Trophoblast cell (in vitro differentiated cells and primary cell): ENCODE results near the gene AURKB.

Source experiments
- DNase-seq, 2 donors: peaks; one replicate each; pipeline ENCODE4 v3.0.0-alpha.2; 2016
- H2AFZ ChIP-seq: 2 replicates; pipeline ENCODE4 v1.6.1; 2013; ENCODE audit warnings: low read length, moderate library complexity, mild to moderate bottlenecking; ENCODE audit not compliant: insufficient read depth, poor library complexity
- H2AK5ac ChIP-seq: 2 replicates; pipeline ENCODE4 v1.6.1; 2013; ENCODE audit warnings: mild to moderate bottlenecking, low read length
- H2BK120ac ChIP-seq: 2 replicates; pipeline ENCODE4 v1.6.1; 2013; ENCODE audit warnings: low read length, mild to moderate bottlenecking, moderate library complexity; ENCODE audit not compliant: insufficient read depth, poor library complexity
- H2BK12ac ChIP-seq: 2 replicates; pipeline ENCODE4 v1.6.1; 2013; ENCODE audit warnings: mild to moderate bottlenecking, low read length, moderate library complexity
- H2BK5ac ChIP-seq: 2 replicates; pipeline ENCODE4 v1.6.1; 2013; ENCODE audit warnings: low read length, low read depth, moderate library complexity, mild to moderate bottlenecking; ENCODE audit not compliant: poor library complexity
- H3K14ac ChIP-seq: 2 replicates; pipeline ENCODE4 v1.6.1; 2013; ENCODE audit warnings: mild to moderate bottlenecking, low read length
- H3K18ac ChIP-seq: 2 replicates; pipeline ENCODE4 v1.6.1; 2013; ENCODE audit warnings: mild to moderate bottlenecking, low read length
- H3K23ac ChIP-seq: 2 replicates; pipeline ENCODE4 v1.6.1; 2013; ENCODE audit warnings: low read length
- H3K27ac ChIP-seq: 2 replicates; pipeline ENCODE4 v1.5.1; 2013; ENCODE audit warnings: low read depth, mild to moderate bottlenecking, inconsistent platforms, low read length, moderate library complexity
- H3K27me3 ChIP-seq: 2 replicates; pipeline ENCODE4 v1.6.1; 2013; ENCODE audit warnings: inconsistent platforms, mild to moderate bottlenecking, low read length, moderate library complexity; ENCODE audit not compliant: insufficient read depth
- H3K36me3 ChIP-seq, 2 experiments: 1 replicate in 1 of 2; 2 replicates in 1 of 2; pipeline ENCODE4 v1.6.1; 2013; ENCODE audit warnings: low read length in 2 of 2, mild to moderate bottlenecking in 2 of 2, moderate library complexity in 1 of 2; ENCODE audit not compliant: insufficient read depth in 2 of 2, control insufficient read depth in 1 of 2
- H3K4ac ChIP-seq: 2 replicates; pipeline ENCODE4 v1.6.1; 2013; ENCODE audit warnings: low read depth, mild to moderate bottlenecking, low read length, moderate library complexity
- H3K4me1 ChIP-seq, 2 experiments: 1 replicate in 1 of 2; 2 replicates in 1 of 2; pipeline ENCODE4 v1.6.1; 2013; ENCODE audit warnings: low read length in 2 of 2, mild to moderate bottlenecking in 2 of 2, moderate library complexity in 1 of 2; ENCODE audit not compliant: insufficient read depth in 2 of 2, control insufficient read depth in 1 of 2
- H3K4me2 ChIP-seq: 2 replicates; pipeline ENCODE4 v1.6.1; 2013; ENCODE audit warnings: inconsistent platforms, mild to moderate bottlenecking, low read length, moderate library complexity
- H3K4me3 ChIP-seq: 2 replicates; pipeline ENCODE4 v1.5.1; 2013; ENCODE audit warnings: mild to moderate bottlenecking, low read depth, low read length, inconsistent platforms
- H3K79me1 ChIP-seq: one replicate; pipeline ENCODE4 v1.6.1; 2013; ENCODE audit warnings: low read length
- H3K79me2 ChIP-seq: 2 replicates; pipeline ENCODE4 v1.6.1; 2013; ENCODE audit warnings: low read length, mild to moderate bottlenecking; ENCODE audit not compliant: control insufficient read depth, insufficient read depth, poor library complexity
- H3K9ac ChIP-seq: 2 replicates; pipeline ENCODE4 v1.6.1; 2013; ENCODE audit warnings: mild to moderate bottlenecking, low read length
- H3K9me3 ChIP-seq: 2 replicates; pipeline ENCODE4 v1.6.1; 2013; ENCODE audit warnings: low read depth, mild to moderate bottlenecking, control low read depth, inconsistent platforms, low read length; ENCODE audit not compliant: insufficient read depth
- H4K12ac ChIP-seq: 2 replicates; pipeline ENCODE4 v1.6.1; 2013; ENCODE audit warnings: low read depth, mild to moderate bottlenecking, low read length, moderate library complexity
- H4K8ac ChIP-seq: 2 replicates; pipeline ENCODE4 v1.6.1; 2013; ENCODE audit warnings: low read depth, mild to moderate bottlenecking, low read length, moderate library complexity
- H4K91ac ChIP-seq: one replicate; pipeline ENCODE4 v1.6.1; 2013; ENCODE audit warnings: low read depth, mild to moderate bottlenecking, low read length, moderate library complexity
- WGBS: extraction: QIAGEN DNeasy Blood & Tissue Kit; methylation state at CpG from one replicate; pipeline ENCODE4 v1.1.7; 2013; ENCODE audit warnings: missing lambda C conversion rate; ENCODE audit not compliant: insufficient read length, insufficient coverage; ENCODE audit errors: extremely low coverage; 5-methylcytosine and 5-hydroxymethylcytosine counted together

AURKB gene

DNA sequence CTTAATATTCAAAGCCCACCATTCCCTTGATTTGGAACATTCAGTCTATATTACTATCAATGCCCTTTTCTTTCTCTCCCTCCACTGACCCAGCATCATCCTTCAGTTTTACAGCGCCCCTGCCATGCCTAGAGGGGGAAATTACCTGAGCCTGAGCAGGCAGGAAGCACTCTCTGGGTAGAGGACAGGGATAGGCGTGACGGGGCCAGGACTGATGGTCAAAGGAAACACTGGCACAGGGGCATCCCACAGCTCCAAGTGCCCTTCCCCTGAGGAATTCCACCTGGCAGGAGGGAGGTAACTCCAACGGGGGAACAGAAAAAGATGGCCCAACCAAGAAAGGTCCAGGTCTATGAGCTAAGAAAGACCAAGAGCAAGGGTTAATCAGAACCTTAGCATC is 27.5 kb upstream of the AURKB start:
- H2BK120ac ChIP-seq, result no peak overlapping the region
- H4K12ac ChIP-seq, result no peak overlapping the region
- no peak overlapping the region for H3K4me3 ChIP-seq
- H3K4ac ChIP-seq, result no peak overlapping the region
- no peak overlapping the region for H3K4me2 ChIP-seq
- H4K8ac ChIP-seq, result no peak overlapping the region
- no CpG with 5 or more reads among the region's 4 CpGs for WGBS
- H3K79me2 ChIP-seq, result no peaks in the 10 kb centered on the region
- no peak overlapping the region for H2AK5ac ChIP-seq
- no peaks in the 10 kb centered on the region for H3K27me3 ChIP-seq
- no peak overlapping the region for H2AFZ ChIP-seq
- H2BK5ac ChIP-seq, result no peak overlapping the region
- no peak for DNase-seq
- H3K23ac ChIP-seq, result no peak overlapping the region
- no peak overlapping the region for H3K14ac ChIP-seq
- no peaks in the 10 kb centered on the region for H3K4me1 ChIP-seq
- H3K79me1 ChIP-seq, result no peaks in the 10 kb centered on the region
- H3K27ac ChIP-seq, result no peak overlapping the region
- no peak overlapping the region for H3K9ac ChIP-seq
- H3K36me3 ChIP-seq, result peaks cover 22 to 32% of the 10 kb centered on the region in 2 experiments
- H2BK12ac ChIP-seq, result no peak overlapping the region
- H4K91ac ChIP-seq, result no peak overlapping the region
- H3K9me3 ChIP-seq, result no peaks in the 10 kb centered on the region
- no peak overlapping the region for H3K18ac ChIP-seq

GRCh38 chr17:8237175-8237574 is 26.8 kb upstream of the AURKB start:
- no peak overlapping the region for H2AK5ac ChIP-seq
- no peak overlapping the region for H2BK12ac ChIP-seq
- peaks cover 28 to 39% of the 10 kb centered on the region in 2 experiments for H3K36me3 ChIP-seq
- no peak overlapping the region for H3K18ac ChIP-seq
- no peak overlapping the region for H4K8ac ChIP-seq
- no peak overlapping the region for H3K4ac ChIP-seq
- no peaks in the 10 kb centered on the region for H3K79me2 ChIP-seq
- no peak overlapping the region for H2AFZ ChIP-seq
- no peaks in the 10 kb centered on the region for H3K27me3 ChIP-seq
- no peak overlapping the region for H3K23ac ChIP-seq
- DNase-seq, result peak; percentile 57 to 69
- no peaks in the 10 kb centered on the region for H3K9me3 ChIP-seq
- H3K4me3 ChIP-seq, result no peak overlapping the region
- H3K79me1 ChIP-seq, result no peaks in the 10 kb centered on the region
- H3K9ac ChIP-seq, result no peak overlapping the region
- H4K91ac ChIP-seq, result no peak overlapping the region
- no peak overlapping the region for H3K4me2 ChIP-seq
- no peak overlapping the region for H4K12ac ChIP-seq
- H3K27ac ChIP-seq, result no peak overlapping the region
- no CpG with 5 or more reads among the region's 7 CpGs for WGBS
- no peaks in the 10 kb centered on the region for H3K4me1 ChIP-seq
- no peak overlapping the region for H2BK120ac ChIP-seq
- H3K14ac ChIP-seq, result no peak overlapping the region
- H2BK5ac ChIP-seq, result no peak overlapping the region

GRCh38 chr17:8235676-8236075 is 25.3 kb upstream of the AURKB start:
- Histone ChIP-seq H3K23ac (no peak overlapping the region), H4K12ac (no peak overlapping the region), H2BK5ac (no peak overlapping the region), H3K79me1 (no peaks in the 10 kb centered on the region), H3K27me3 (no peaks in the 10 kb centered on the region), H3K79me2 (no peaks in the 10 kb centered on the region), H3K18ac (no peak overlapping the region), H4K91ac (no peak overlapping the region), H3K27ac (no peak overlapping the region), H2BK12ac (no peak overlapping the region), H3K36me3 (peaks cover 36 to 50% of the 10 kb centered on the region in 2 experiments), H3K14ac (no peak overlapping the region), H2AK5ac (no peak overlapping the region), H2BK120ac (no peak overlapping the region), H3K4me2 (no peak overlapping the region), H4K8ac (no peak overlapping the region), H2AFZ (no peak overlapping the region), H3K4ac (no peak overlapping the region), H3K4me3 (no peak overlapping the region), H3K9me3 (no peaks in the 10 kb centered on the region), H3K4me1 (no peaks in the 10 kb centered on the region), H3K9ac (no peak overlapping the region)
- no CpG with 5 or more reads among the region's 7 CpGs for WGBS
- DNase-seq, result peak; percentile 90 to 93

DNA sequence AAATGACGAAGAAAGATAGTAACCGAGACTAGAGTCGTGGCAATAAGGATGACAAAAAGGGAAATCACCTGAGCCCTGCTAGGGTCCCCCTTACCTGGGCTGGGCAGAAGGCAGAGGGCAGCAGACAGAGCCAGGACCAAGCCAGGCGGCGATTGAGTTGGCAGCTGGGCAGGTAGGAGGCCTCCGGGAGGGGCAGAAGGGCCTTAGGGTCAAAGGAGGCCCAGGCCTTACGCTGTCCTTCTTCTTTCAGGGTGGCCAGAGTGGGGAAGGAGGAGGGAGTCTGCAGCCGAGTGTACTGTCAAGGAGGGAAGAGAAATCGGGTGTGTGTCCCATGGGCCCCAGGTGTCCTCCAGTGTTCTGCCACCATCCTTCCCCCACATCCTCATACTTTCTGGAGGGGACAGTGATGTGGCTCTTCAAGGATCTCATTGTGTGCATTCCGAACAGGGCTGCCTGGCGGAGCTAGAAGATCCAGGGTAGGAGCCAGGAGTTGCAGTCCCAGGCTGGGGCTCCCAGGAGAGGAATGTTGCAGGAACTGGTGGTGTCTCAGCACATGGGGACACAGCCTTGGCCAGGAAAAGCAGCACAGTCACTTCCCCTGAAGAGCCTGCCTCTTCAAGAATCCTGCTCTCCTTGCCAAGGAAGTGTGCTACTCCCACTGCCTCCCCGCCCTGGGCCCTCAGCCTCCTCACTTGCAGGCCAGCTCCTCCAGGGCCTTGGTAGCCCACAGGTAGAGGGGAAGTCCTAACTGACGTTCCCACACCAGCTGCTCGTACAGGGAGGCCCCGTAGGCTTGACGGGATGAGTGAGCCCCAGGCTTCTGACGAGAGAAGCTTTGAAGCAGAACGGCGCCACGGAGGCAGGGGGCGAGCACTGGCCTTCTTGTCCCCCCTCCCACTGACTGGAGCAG is 24.2 kb upstream of the AURKB start:
- WGBS, result no CpG with 5 or more reads among the region's 21 CpGs
- H3K9ac ChIP-seq, result no peak overlapping the region
- H3K4me2 ChIP-seq, result no peak overlapping the region
- no peak overlapping the region for H3K18ac ChIP-seq
- no peak overlapping the region for H3K27ac ChIP-seq
- H2BK120ac ChIP-seq, result no peak overlapping the region
- no peak overlapping the region for H2BK12ac ChIP-seq
- H3K23ac ChIP-seq, result no peak overlapping the region
- H3K79me2 ChIP-seq, result no peaks in the 10 kb centered on the region
- no peaks in the 10 kb centered on the region for H3K9me3 ChIP-seq
- no peaks in the 10 kb centered on the region for H3K79me1 ChIP-seq
- H4K8ac ChIP-seq, result no peak overlapping the region
- no peak overlapping the region for H2BK5ac ChIP-seq
- no peak overlapping the region for H4K91ac ChIP-seq
- H3K4ac ChIP-seq, result no peak overlapping the region
- H3K14ac ChIP-seq, result no peak overlapping the region
- H3K4me3 ChIP-seq, result no peak overlapping the region
- H2AFZ ChIP-seq, result no peak overlapping the region
- DNase-seq, result peak; percentile 52 to 64
- H3K4me1 ChIP-seq, result no peaks in the 10 kb centered on the region
- H4K12ac ChIP-seq, result no peak overlapping the region
- H2AK5ac ChIP-seq, result no peak overlapping the region
- peaks cover 43 to 60% of the 10 kb centered on the region in 2 experiments for H3K36me3 ChIP-seq
- no peaks in the 10 kb centered on the region for H3K27me3 ChIP-seq
